ENCODE measurements around the gene GRPEL1.
"Not testable (repeated sequence)": the region's sequence is repeated elsewhere in the genome, so short reads cannot be mapped to it uniquely, and the experiment has no call there.

Gene GRPEL1

DNA sequence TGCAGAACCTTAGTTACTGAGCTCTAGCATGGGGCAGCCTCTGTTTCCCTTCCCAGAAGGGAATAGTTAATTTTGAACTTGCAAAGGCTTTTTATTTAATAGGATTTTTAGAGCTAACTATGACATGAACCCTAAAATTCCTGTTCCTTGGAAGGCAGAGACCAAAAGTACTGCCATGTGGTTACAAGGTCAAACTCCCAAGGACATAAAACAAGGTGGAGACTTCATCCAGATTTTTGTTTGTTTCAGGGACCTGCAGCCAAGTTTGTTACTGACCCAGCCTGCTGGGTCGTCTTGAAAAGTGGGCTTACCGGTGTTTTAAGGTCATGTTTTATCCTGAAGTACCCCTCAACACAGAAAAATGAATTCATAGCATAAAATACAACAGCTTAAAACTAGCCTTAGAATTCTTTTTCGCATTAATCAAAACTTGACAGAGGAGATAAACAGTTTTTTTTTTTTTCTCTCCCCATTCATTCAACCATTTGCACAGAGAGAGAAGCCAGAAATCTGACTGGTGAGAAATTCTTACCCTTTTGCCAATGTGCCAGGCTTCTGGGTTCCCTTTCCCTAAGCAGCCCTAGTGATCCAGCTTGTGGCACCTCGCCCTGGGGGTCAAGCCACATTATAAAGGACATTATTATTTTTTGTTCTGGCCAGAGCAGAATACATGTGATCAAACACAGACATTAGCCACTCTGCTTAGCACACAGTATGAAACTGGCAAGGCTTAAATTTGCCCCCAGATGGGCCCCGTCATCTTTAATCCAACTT is 21.5 kb upstream of the GRPEL1 start:
- DNase-seq: no peak

DNA sequence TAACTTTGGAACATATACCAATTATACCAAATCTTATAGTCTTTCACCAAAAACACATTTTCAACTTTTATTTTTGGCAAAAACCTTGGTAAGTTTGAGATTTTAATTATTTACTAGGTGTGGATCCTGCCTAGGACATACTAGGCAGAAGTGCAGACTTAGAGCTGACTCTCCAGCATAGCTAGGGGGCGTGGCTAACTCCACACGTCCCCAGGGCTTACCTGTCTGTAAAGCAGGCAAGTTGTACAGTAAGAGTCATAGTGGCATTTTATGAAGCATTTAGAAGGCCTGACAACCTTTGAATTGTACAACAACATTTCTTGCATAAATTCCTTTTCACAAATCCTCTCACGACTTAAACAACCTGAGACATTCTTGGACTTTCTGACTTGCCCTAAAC is 19.2 kb upstream of the GRPEL1 start:
- no peak for DNase-seq

DNA sequence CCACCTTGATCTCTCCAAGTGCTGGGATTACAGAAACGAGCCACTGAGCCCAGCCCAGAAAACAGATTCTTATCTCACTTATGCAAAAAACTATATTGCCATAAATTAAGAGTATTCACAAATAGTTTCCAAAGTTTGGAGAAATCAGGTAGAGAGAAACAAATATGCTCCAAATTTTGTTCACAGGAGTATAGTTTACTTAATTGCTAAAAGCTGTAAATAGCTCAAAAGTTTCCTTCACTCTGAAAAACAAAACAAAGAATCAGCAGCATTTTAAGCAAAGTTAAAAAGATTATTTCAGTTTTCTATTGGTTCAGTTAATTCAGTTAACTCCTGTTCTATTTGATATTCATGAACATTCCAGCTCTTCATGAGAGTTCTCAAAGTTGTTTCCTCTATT is 18.5 kb upstream of the GRPEL1 start:
- no peak for DNase-seq

- not testable (repeated sequence) for DNase-seq
Measured at GRCh38 chr4:7084564-7084961, 16.7 kb upstream of the GRPEL1 start.

GRCh38 chr4:7083597-7084563 is 16.0 kb upstream of the GRPEL1 start:
- DNase-seq: no peak

- DNase-seq: not testable (repeated sequence)
Measured at GRCh38 chr4:7079909-7080308, 12.0 kb upstream of the GRPEL1 start.

DNA sequence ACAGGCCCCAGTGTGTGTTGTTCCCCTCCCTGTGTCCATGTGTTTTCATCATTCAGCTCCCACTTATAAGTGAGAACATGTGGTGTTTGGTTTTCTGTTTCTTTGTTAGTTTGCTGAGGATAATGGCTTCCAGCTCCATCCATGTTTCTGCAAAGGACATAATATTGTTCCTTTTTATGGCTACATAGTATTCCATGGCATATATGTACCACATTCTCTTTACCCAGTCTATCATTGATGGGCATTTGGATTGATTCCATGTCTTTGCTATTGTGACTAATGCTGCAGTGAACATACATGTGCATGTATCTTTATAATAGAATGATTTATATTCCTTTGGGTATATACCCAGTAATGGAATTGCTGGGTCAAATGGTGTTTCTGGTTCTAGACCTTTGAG is 11.6 kb upstream of the GRPEL1 start:
- DNase-seq: not testable (repeated sequence)

GRCh38 chr4:7078025-7078424 is 10.2 kb upstream of the GRPEL1 start:
- no peak for DNase-seq

DNA sequence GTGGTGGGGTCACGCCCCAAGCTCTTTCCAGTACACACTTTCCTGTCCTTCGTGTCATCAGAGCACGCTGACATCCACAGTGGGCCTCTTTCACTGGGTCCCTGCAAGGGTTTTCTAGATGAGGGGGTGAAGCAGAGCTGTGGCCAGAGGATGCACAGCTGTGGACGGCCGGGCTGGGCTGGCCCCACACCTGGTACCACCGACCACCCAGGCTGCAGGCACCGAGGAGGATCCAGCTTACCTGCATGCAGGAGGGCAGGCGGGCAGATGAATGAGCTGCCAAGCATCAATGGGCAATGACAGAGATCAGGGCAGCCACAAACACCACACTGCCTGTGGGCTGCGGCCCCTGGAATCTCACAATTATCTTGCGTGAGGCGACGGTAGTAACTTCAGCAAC is 9.5 kb upstream of the GRPEL1 start:
- no peak for DNase-seq

GRCh38 chr4:7076696-7077082 is 8.8 kb upstream of the GRPEL1 start:
- no peak for DNase-seq

- no peak for DNase-seq
Measured at GRCh38 chr4:7075962-7076695, 8.3 kb upstream of the GRPEL1 start.

DNA sequence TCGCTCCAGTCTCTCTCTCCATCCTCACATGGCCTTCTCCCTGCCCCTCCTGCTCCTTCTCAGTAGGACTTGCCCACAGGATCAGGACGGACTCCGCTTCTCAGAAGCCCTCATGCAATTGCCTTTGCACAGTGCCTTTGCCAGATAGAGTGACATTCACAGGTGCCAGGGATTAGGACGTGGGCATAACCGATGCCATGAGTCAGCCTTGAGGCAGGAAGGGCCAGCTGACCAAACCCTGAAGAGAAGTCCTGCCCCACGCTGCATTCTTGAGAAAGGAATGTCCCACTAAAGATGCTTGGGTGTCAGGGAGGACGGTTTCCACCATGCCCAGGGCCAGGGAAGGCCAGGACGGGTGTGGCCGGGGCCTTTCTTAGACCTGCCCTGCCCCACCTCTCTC is 6.6 kb upstream of the GRPEL1 start:
- DNase-seq: no peak

DNA sequence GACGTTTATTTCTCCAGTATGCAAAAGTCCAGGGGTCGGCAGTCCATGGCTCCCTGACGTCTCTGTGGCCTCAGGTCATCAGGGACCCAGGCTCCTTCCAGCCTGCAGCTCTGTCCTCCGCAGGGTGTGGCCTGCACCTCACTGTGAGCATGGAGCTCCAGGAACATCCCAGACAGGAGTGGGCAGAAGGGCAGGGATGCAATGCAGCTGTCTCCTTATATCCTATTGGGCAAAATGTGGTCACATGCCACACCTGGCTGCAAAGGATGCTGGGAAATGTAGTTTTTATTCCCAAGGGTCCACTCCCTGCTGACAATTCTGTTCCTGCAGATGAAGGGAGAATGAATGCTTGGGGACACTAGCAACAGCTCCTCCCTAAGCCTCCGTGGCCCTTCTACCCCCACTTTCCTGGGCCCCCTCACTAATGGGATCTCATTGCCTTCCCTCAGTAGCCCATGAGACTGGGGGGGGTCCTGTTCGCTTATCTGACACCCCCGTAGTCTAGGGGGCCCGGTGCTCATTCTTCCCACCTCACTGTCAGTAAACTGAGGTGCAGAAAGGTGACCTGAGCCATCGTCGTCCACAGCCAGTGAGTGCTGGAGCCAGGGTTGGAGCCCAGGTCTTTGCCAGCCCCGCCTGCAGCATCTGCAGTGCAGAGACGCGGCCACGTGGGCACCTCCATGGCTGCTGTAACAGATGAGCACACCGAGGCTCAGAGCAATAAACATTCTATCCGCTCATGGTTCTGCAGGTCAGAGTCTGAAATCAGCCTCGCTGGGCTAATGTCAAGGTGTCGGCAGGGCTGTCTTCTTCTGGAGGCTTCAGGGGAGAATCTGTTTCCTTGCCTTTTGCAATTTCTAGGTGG is 5.9 kb upstream of the GRPEL1 start:
- peak in 1 of 2 experiments; percentile 25 for DNase-seq

GRCh38 chr4:7073059-7073458 is 5.2 kb upstream of the GRPEL1 start:
- no peak for DNase-seq

DNA sequence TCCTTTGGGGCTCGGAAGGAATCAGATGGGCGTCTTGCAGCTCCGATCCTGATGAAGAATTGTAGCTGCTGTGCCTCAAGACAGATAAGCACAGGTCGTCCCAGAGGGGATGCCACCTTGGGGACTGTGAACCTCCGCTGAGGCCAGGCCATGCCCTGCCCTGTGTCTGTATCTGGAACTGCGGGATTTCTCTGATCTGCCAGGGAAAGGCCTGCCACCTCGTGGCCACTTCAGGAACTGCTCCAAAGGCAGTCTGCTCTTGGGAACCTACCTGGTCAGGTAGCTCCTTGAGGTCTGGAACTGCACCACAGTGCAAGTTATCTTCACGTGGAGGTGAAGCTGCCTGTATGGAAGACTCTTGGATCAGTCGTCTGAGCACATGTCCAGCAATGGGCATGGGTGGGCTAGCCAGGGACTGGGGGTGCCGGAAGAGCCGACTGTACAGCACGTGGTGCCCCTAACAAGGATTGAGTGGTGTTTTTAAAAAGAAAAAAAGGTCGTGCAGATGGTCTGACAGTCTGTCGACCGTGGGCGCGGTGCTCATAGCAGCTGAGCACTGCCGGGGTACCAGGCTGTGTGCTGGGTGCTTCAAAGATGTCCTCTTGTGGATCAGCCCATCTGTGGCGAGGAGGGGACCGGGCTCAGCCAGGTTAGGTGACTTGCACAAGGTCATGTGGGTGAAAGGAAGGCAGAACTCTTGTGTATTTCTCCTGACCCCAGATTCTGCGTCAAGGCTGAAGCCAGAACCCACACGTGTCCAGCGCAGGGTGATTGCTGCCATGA is 3.1 kb upstream of the GRPEL1 start:
- DNase-seq: peak; percentile 89 to 91

DNA sequence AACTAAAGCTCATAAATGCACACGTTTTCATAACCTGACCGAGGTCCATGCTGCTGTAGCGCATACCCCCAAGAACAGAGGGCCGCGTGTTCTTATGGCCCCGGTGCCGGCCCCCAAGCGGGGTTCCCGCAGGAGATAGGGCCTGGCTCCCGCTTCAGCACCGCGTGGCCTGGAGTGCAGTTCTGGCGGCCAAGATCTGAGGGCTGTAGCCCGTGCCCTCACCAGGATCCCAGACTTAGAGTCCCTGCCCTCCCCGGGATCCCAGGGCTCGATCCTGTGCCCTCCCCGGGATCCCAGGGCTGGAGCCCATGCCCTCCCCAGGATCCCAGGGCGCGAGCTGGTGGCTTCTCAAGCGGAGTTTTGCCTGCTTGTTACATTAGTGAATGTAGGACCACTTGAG is 1.0 kb upstream of the GRPEL1 start:
- no peak for DNase-seq

DNA sequence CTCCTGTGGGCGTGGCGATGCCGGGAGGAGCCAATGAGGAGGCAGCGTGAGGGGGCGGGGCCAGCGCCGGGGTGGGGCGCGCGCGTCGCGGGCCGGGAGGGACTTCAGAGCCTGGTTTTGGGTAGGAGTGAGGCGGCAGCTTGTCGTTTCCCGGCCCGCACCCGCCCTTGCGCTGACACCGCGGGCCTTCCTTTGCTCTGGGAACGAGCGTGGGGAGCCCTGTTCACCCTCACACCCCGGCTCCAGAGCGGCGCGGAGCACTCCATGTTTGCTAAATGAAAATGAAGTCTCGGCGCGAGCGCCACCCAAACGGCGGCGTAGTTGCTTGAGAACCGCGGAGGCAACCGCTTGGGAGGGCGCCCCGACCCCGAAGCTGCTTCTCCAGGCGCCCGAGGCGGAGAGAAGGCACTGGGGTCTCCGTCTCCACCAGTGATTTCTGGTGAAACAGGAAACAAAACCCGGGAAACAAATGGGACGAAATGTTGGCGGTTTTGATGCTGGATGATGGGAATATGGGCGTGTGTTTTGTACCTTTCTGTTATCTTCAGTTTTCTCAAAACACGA is 497 bp upstream of the GRPEL1 start:
- DNase-seq: peak in 1 of 2 experiments; percentile 100

- DNase-seq: no peak
Measured at GRCh38 chr4:7067126-7067451, 775 bp downstream of the GRPEL1 start.

DNA sequence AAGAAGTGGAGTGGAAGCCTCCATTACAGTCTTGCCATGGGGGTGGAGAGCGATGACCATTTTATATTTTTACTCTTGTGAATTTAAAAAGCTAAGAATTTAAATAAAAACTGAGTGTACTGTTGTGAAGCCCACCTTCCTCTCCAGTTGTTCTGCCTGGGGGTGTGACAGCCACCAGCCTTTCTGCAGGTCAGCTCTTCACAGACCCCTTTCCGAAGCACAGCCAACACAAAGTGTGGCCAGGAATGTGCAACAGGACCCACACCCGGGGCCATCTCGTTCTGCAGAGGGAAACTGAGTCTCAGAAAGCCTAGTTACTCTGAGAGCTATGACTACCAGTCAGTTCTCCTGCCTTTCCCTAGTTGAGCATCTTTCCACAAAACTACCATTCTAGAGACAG is 1.4 kb downstream of the GRPEL1 start:
- DNase-seq: no peak

- DNase-seq: no peak
Measured at GRCh38 chr4:7066006-7066405, 1.9 kb downstream of the GRPEL1 start.

DNA sequence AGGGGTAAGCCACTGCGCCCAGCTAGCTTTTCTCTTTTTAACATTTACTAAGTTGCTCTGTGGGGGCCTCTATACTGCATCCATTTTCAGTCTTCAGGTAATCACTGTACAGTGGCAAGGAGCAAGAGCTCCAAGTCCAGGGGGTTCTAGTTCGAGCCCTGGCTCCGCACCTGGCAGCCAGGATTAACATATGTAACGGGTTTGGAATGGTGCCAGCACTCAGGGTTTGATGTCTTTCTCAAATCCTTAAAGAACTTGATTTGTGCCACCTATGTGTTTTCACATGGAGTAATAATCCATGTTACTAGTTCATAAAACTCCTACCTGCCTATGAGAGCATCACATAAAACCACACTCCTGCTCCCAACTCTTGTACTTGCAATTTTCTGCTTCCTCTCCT is 4.5 kb downstream of the GRPEL1 start:
- DNase-seq: no peak
